ENCODE results near the gene MYO9A.

Gene MYO9A

GRCh38 chr15:71807691-71808091, 310.3 kb downstream of the MYO9A start:
- Histone ChIP-seq H3K9me3 (ENCODE audit: control insufficient read depth, low read length) (no peaks in the 10 kb centered on the region), H3K27me3 (ENCODE audit: control insufficient read depth, insufficient read depth, low read length, poor library complexity, severe bottlenecking) (no peaks in the 10 kb centered on the region), H3K27ac (ENCODE audit: insufficient read depth, low read depth, low read length, poor library complexity, severe bottlenecking) (no peak overlapping the region), H3K36me3 (ENCODE audit: control insufficient read depth, insufficient read depth, low read length) (no peaks in the 10 kb centered on the region), H3K4me1 (ENCODE audit: control insufficient read depth, insufficient read depth, low read length) (peaks cover 25% of the 10 kb centered on the region), H3K4me3 (ENCODE audit: insufficient read depth, low read depth, low read length) (no peak overlapping the region)
- 38 to 40% methylated on average over 4 of the region's 4 CpGs for WGBS, 2 experiments

GRCh38 chr15:71807125-71807629, 310.8 kb downstream of the MYO9A start:
- Histone ChIP-seq H3K27me3 (ENCODE audit: control insufficient read depth, insufficient read depth, low read length, poor library complexity, severe bottlenecking) (no peaks in the 10 kb centered on the region), H3K4me1 (ENCODE audit: control insufficient read depth, insufficient read depth, low read length) (peaks cover 25% of the 10 kb centered on the region), H3K36me3 (ENCODE audit: control insufficient read depth, insufficient read depth, low read length) (no peaks in the 10 kb centered on the region), H3K4me3 (ENCODE audit: insufficient read depth, low read depth, low read length) (no peak overlapping the region), H3K9me3 (ENCODE audit: control insufficient read depth, low read length) (no peaks in the 10 kb centered on the region), H3K27ac (ENCODE audit: insufficient read depth, low read depth, low read length, poor library complexity, severe bottlenecking) (peak overlapping the region; percentile 69)
- WGBS, 2 experiments: 18 to 19% methylated on average over 15 of the region's 15 CpGs

- Histone ChIP-seq H3K9me3 (ENCODE audit: control insufficient read depth, low read length) (no peaks in the 10 kb centered on the region), H3K27ac (ENCODE audit: insufficient read depth, low read depth, low read length, poor library complexity, severe bottlenecking) (peak overlapping the region; percentile 69), H3K4me3 (ENCODE audit: insufficient read depth, low read depth, low read length) (no peak overlapping the region), H3K4me1 (ENCODE audit: control insufficient read depth, insufficient read depth, low read length) (peaks cover 25% of the 10 kb centered on the region), H3K27me3 (ENCODE audit: control insufficient read depth, insufficient read depth, low read length, poor library complexity, severe bottlenecking) (no peaks in the 10 kb centered on the region), H3K36me3 (ENCODE audit: control insufficient read depth, insufficient read depth, low read length) (no peaks in the 10 kb centered on the region)
- WGBS, 2 experiments: 10 to 17% methylated on average over 7 of the region's 7 CpGs
Measured at GRCh38 chr15:71806452-71806931, 311.5 kb downstream of the MYO9A start.

- Histone ChIP-seq H3K36me3 (ENCODE audit: control insufficient read depth, insufficient read depth, low read length) (no peaks in the 10 kb centered on the region), H3K4me1 (ENCODE audit: control insufficient read depth, insufficient read depth, low read length) (peaks cover 25% of the 10 kb centered on the region), H3K27ac (ENCODE audit: insufficient read depth, low read depth, low read length, poor library complexity, severe bottlenecking) (no peak overlapping the region), H3K4me3 (ENCODE audit: insufficient read depth, low read depth, low read length) (no peak overlapping the region), H3K27me3 (ENCODE audit: control insufficient read depth, insufficient read depth, low read length, poor library complexity, severe bottlenecking) (no peaks in the 10 kb centered on the region), H3K9me3 (ENCODE audit: control insufficient read depth, low read length) (no peaks in the 10 kb centered on the region)
- WGBS, 2 experiments: 86 to 92% methylated on average over 6 of the region's 6 CpGs
Measured at GRCh38 chr15:71804695-71805470, 313.1 kb downstream of the MYO9A start.

GRCh38 chr15:71804226-71804625, 313.7 kb downstream of the MYO9A start:
- WGBS, 2 experiments: 86 to 87% methylated on average over 5 of the region's 5 CpGs
- Histone ChIP-seq H3K36me3 (ENCODE audit: control insufficient read depth, insufficient read depth, low read length) (no peaks in the 10 kb centered on the region), H3K4me1 (ENCODE audit: control insufficient read depth, insufficient read depth, low read length) (peaks cover 25% of the 10 kb centered on the region), H3K9me3 (ENCODE audit: control insufficient read depth, low read length) (no peaks in the 10 kb centered on the region), H3K27ac (ENCODE audit: insufficient read depth, low read depth, low read length, poor library complexity, severe bottlenecking) (no peak overlapping the region), H3K27me3 (ENCODE audit: control insufficient read depth, insufficient read depth, low read length, poor library complexity, severe bottlenecking) (no peaks in the 10 kb centered on the region), H3K4me3 (ENCODE audit: insufficient read depth, low read depth, low read length) (no peak overlapping the region)

GRCh38 chr15:71802770-71803169, 315.2 kb downstream of the MYO9A start:
- H3K9me3 ChIP-seq (ENCODE audit: control insufficient read depth, low read length): no peaks in the 10 kb centered on the region
- WGBS, 2 experiments: 85 to 89% methylated on average over 20 to 21 of the region's 21 CpGs

GRCh38 chr15:71801935-71802655, 315.9 kb downstream of the MYO9A start:
- Histone ChIP-seq H3K4me3 (ENCODE audit: insufficient read depth, low read depth, low read length) (no peak overlapping the region), H3K36me3 (ENCODE audit: control insufficient read depth, insufficient read depth, low read length) (no peaks in the 10 kb centered on the region), H3K9me3 (ENCODE audit: control insufficient read depth, low read length) (no peaks in the 10 kb centered on the region), H3K4me1 (ENCODE audit: control insufficient read depth, insufficient read depth, low read length) (peaks cover 8% of the 10 kb centered on the region), H3K27me3 (ENCODE audit: control insufficient read depth, insufficient read depth, low read length, poor library complexity, severe bottlenecking) (no peaks in the 10 kb centered on the region), H3K27ac (ENCODE audit: insufficient read depth, low read depth, low read length, poor library complexity, severe bottlenecking) (no peak overlapping the region)
- 95 to 97% methylated on average over 24 of the region's 24 CpGs for WGBS, 2 experiments

More at GRCh38 chr15:71802770-71803169, 315.2 kb downstream of the MYO9A start:
- Histone ChIP-seq H3K27me3 (ENCODE audit: control insufficient read depth, insufficient read depth, low read length, poor library complexity, severe bottlenecking) (no peaks in the 10 kb centered on the region), H3K36me3 (ENCODE audit: control insufficient read depth, insufficient read depth, low read length) (no peaks in the 10 kb centered on the region), H3K4me3 (ENCODE audit: insufficient read depth, low read depth, low read length) (no peak overlapping the region), H3K27ac (ENCODE audit: insufficient read depth, low read depth, low read length, poor library complexity, severe bottlenecking) (no peak overlapping the region), H3K4me1 (ENCODE audit: control insufficient read depth, insufficient read depth, low read length) (peaks cover 15% of the 10 kb centered on the region)

- Histone ChIP-seq H3K36me3 (ENCODE audit: control insufficient read depth, insufficient read depth, low read length) (no peaks in the 10 kb centered on the region), H3K9me3 (ENCODE audit: control insufficient read depth, low read length) (no peaks in the 10 kb centered on the region), H3K27ac (ENCODE audit: insufficient read depth, low read depth, low read length, poor library complexity, severe bottlenecking) (no peak overlapping the region), H3K27me3 (ENCODE audit: control insufficient read depth, insufficient read depth, low read length, poor library complexity, severe bottlenecking) (no peaks in the 10 kb centered on the region), H3K4me3 (ENCODE audit: insufficient read depth, low read depth, low read length) (no peak overlapping the region), H3K4me1 (ENCODE audit: control insufficient read depth, insufficient read depth, low read length) (no peaks in the 10 kb centered on the region)
- WGBS, 2 experiments: 70% methylated on average over 17 of the region's 17 CpGs
Measured at GRCh38 chr15:71800835-71801745, 316.9 kb downstream of the MYO9A start.

- 92 to 93% methylated on average over 3 of the region's 3 CpGs for WGBS, 2 experiments
- Histone ChIP-seq H3K27ac (ENCODE audit: insufficient read depth, low read depth, low read length, poor library complexity, severe bottlenecking) (no peak overlapping the region), H3K27me3 (ENCODE audit: control insufficient read depth, insufficient read depth, low read length, poor library complexity, severe bottlenecking) (no peaks in the 10 kb centered on the region), H3K9me3 (ENCODE audit: control insufficient read depth, low read length) (no peaks in the 10 kb centered on the region), H3K4me3 (ENCODE audit: insufficient read depth, low read depth, low read length) (no peak overlapping the region), H3K36me3 (ENCODE audit: control insufficient read depth, insufficient read depth, low read length) (no peaks in the 10 kb centered on the region), H3K4me1 (ENCODE audit: control insufficient read depth, insufficient read depth, low read length) (no peaks in the 10 kb centered on the region)
Measured at GRCh38 chr15:71800190-71800589, 317.8 kb downstream of the MYO9A start.
